VCaP (cell line): ENCODE measurements around the gene FSTL4.

Experiments used
- H3K27ac ChIP-seq: fragments of 450-650 bp; 2 replicates; pipeline ENCODE4 v1.5.1; 2017
- CTCF ChIP-seq: fragments of 450-650 bp; conservative IDR thresholded peaks from 2 replicates; pipeline ENCODE4 v1.5.1; 2017; ENCODE audit warnings: mild to moderate bottlenecking, moderate library complexity

Gene FSTL4

GRCh38 chr5:133360693-133361472 lies 251.5 kb downstream of the FSTL4 start:
- no peak for TF ChIP-seq CTCF
- H3K27ac ChIP-seq, result no peak overlapping the region

GRCh38 chr5:133359861-133360260 lies 252.5 kb downstream of the FSTL4 start:
- H3K27ac ChIP-seq, result no peak overlapping the region
- no peak for TF ChIP-seq CTCF

- TF ChIP-seq CTCF, result no peak
- no peak overlapping the region for H3K27ac ChIP-seq
These were observed 254.1 kb downstream of the FSTL4 start for GRCh38 chr5:133358271-133358670.

GRCh38 chr5:133357758-133358157 lies 254.6 kb downstream of the FSTL4 start:
- TF ChIP-seq CTCF, result no peak
- H3K27ac ChIP-seq, result no peak overlapping the region

GRCh38 chr5:133356984-133357421 lies 255.3 kb downstream of the FSTL4 start:
- TF ChIP-seq CTCF, result no peak
- no peak overlapping the region for H3K27ac ChIP-seq

- H3K27ac ChIP-seq, result no peak overlapping the region
- TF ChIP-seq CTCF, result no peak
These were observed 255.9 kb downstream of the FSTL4 start for GRCh38 chr5:133356396-133356983.

GRCh38 chr5:133354323-133355185 lies 257.8 kb downstream of the FSTL4 start:
- no peak for TF ChIP-seq CTCF
- H3K27ac ChIP-seq, result no peak overlapping the region
